Caco-2 (cell line): ENCODE measurements around the gene TMEM117. TPM values are rescaled to one million over a fixed set of nuclear protein-coding genes. Genes with fewer than 3 reads are reported as not detected.

Source experiments
- BruUV-seq: library from RNA; stranded (reverse); fragments of 400-500 nt; replicated peaks from 2 replicates; lab custom pipeline; 2021; lab: Mats Ljungman, UMichigan
- CTCF ChIA-PET: fragments of 300-600 bp; sonication (Branson Sonifier 250); formaldehyde crosslinking; loops from one replicate; lab custom pipeline; 2022; ENCODE audit warnings: antibody characterized with exemption; lab: Charles Lee
- POLR2A ChIA-PET: fragments of 300-600 bp; sonication (Branson Sonifier 250); formaldehyde crosslinking; loops from one replicate; lab custom pipeline; 2022; ENCODE audit warnings: antibody characterized with exemption; lab: Charles Lee
- DNase-seq, 2 experiments: peaks; one replicate each; pipeline versions ENCODE4 v3.0.0 to v3.0.0-alpha.2; 2020 to 2022
- H3K27me3 ChIP-seq: replicated peaks from 2 replicates; pipeline ENCODE4 v1.6.0; 2011; ENCODE audit warnings: low read length; ENCODE audit not compliant: control insufficient read depth, insufficient read depth
- H3K36me3 ChIP-seq: 2 replicates; pipeline ENCODE4 v1.5.1; 2011; ENCODE audit warnings: low read length; ENCODE audit not compliant: control insufficient read depth, insufficient read depth
- H3K4me1 ChIP-seq: fragments of 250-450 bp; sonication (Bioruptor Pico); 2 replicates; pipeline ENCODE4 v1.5.1; 2020; ENCODE audit warnings: mild to moderate bottlenecking
- H3K4me3 ChIP-seq: 2 replicates; pipeline ENCODE4 v1.5.1; 2011; ENCODE audit warnings: low read depth, mild to moderate bottlenecking, control low read depth, low read length
- H3K9me3 ChIP-seq: fragments of 250-450 bp; sonication (Bioruptor Pico); 2 replicates; pipeline ENCODE4 v1.5.1; 2020; ENCODE audit warnings: mild to moderate bottlenecking, moderate library complexity
- H3K27ac Mint-ChIP-seq: one replicate; pipeline ENCODE4 v1.8.0; 2022; ENCODE audit warnings: mixed read lengths; ENCODE audit not compliant: unreplicated experiment
- H3K27me3 Mint-ChIP-seq: one replicate; pipeline ENCODE4 v1.8.0; 2022; ENCODE audit warnings: mixed read lengths; ENCODE audit not compliant: insufficient read depth, unreplicated experiment
- H3K36me3 Mint-ChIP-seq: one replicate; pipeline ENCODE4 v1.8.0; 2022; ENCODE audit warnings: mild to moderate bottlenecking, mixed read lengths; ENCODE audit not compliant: insufficient read depth, unreplicated experiment
- H3K4me1 Mint-ChIP-seq: one replicate; pipeline ENCODE4 v1.8.0; 2022; ENCODE audit warnings: low read depth, mixed read lengths; ENCODE audit not compliant: unreplicated experiment
- H3K4me3 Mint-ChIP-seq: one replicate; pipeline ENCODE4 v1.8.0; 2022; ENCODE audit warnings: mild to moderate bottlenecking, moderate library complexity, mixed read lengths; ENCODE audit not compliant: unreplicated experiment
- H3K9me3 Mint-ChIP-seq: one replicate; pipeline ENCODE4 v1.8.0; 2022; ENCODE audit warnings: mixed read lengths; ENCODE audit not compliant: unreplicated experiment
- intact Hi-C: fragments of 100-400 bp; cut with micrococcal nuclease; formaldehyde crosslinking; loops from one replicate; pipeline ENCODE4 v1.10.0; 2022; ENCODE audit not compliant: unreplicated experiment
- total RNA-seq: library from RNA; stranded (reverse); gene quantifications from 2 replicates; pipeline ENCODE4 v1.2.3, GENCODE V29; 2022
- TF ChIP-seq, protein P1 (sequence below), 2 experiments: fragments of 200-600 bp in 1 of 2; IDR thresholded peaks; 1 replicate in 1 of 2; 2 replicates in 1 of 2; pipeline versions ENCODE4 v1.5.1 to v1.8.0; 2011 to 2022; ENCODE audit warnings: antibody characterized with exemption in 1 of 2, control low read depth in 1 of 2, inconsistent platforms in 1 of 2, low read depth in 1 of 2, low read length in 1 of 2, mild to moderate bottlenecking in 1 of 2, moderate library complexity in 1 of 2; ENCODE audit not compliant: insufficient read depth in 1 of 2, severe bottlenecking in 1 of 2, unreplicated experiment in 1 of 2

The TMEM117 gene
- total RNA-seq, 1 experiment from 2014 or later = 34.1 TPM

GRCh38 chr12:44358636-44359035 lies 522.8 kb downstream of the TMEM117 start:
- Mint-ChIP-seq H3K9me3 (peaks cover 8% of the 10 kb centered on the region), H3K27ac (no peak overlapping the region), H3K4me3 (no peak overlapping the region), H3K36me3 (no peaks in the 10 kb centered on the region), H3K4me1 (no peaks in the 10 kb centered on the region), H3K27me3 (no peaks in the 10 kb centered on the region)
- no peaks in the 10 kb centered on the region for H3K36me3 ChIP-seq
- POLR2A ChIA-PET = no interaction called here
- H3K4me1 ChIP-seq = no peaks in the 10 kb centered on the region
- no TSS peak for BruUV-seq
- intact Hi-C loops = no loop called here
- H3K27me3 ChIP-seq = no peaks in the 10 kb centered on the region
- H3K4me3 ChIP-seq = no peak overlapping the region
- TF ChIP-seq, protein P1, sequence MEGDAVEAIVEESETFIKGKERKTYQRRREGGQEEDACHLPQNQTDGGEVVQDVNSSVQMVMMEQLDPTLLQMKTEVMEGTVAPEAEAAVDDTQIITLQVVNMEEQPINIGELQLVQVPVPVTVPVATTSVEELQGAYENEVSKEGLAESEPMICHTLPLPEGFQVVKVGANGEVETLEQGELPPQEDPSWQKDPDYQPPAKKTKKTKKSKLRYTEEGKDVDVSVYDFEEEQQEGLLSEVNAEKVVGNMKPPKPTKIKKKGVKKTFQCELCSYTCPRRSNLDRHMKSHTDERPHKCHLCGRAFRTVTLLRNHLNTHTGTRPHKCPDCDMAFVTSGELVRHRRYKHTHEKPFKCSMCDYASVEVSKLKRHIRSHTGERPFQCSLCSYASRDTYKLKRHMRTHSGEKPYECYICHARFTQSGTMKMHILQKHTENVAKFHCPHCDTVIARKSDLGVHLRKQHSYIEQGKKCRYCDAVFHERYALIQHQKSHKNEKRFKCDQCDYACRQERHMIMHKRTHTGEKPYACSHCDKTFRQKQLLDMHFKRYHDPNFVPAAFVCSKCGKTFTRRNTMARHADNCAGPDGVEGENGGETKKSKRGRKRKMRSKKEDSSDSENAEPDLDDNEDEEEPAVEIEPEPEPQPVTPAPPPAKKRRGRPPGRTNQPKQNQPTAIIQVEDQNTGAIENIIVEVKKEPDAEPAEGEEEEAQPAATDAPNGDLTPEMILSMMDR (IDR thresholded peaks at IDR 0.05; ENCODE audit: insufficient read depth in 1 of 2, low read depth in 1 of 2, low read length in 1 of 2, severe bottlenecking in 1 of 2, unreplicated experiment in 1 of 2) = no peak
- DNase-seq = no peak
- CTCF ChIA-PET = no interaction called here
- no peaks in the 10 kb centered on the region for H3K9me3 ChIP-seq

DNA sequence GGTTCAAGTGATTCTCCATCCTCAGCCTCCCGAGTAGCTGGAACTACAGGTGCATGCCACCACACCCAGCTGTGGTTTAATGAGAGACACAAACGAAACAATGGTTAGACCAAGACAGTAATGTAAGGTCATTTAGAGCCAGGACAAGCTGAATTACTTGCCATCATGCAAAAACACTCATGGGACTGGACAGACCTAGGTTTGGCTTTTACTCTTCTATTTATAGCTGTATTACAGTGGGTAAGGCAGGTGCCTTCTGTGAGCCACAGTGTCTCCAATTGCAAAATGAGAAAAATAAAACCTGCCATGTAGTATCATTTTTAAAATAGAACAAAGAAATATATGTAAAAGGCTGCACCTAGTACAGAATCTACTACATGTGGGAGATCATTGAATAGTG lies 527.1 kb downstream of the TMEM117 start:
- Mint-ChIP-seq H3K27ac (no peak overlapping the region), H3K36me3 (no peaks in the 10 kb centered on the region), H3K9me3 (no peaks in the 10 kb centered on the region), H3K4me3 (no peak overlapping the region), H3K4me1 (peaks cover 12% of the 10 kb centered on the region), H3K27me3 (no peaks in the 10 kb centered on the region)
- intact Hi-C loops = no loop called here
- H3K27me3 ChIP-seq = no peaks in the 10 kb centered on the region
- no peaks in the 10 kb centered on the region for H3K9me3 ChIP-seq
- ChIA-PET POLR2A (no interaction called here), CTCF (no interaction called here)
- DNase-seq = no peak
- TF ChIP-seq, protein P1 (IDR thresholded peaks at IDR 0.05; ENCODE audit: insufficient read depth in 1 of 2, low read depth in 1 of 2, low read length in 1 of 2, severe bottlenecking in 1 of 2, unreplicated experiment in 1 of 2) = no peak
- no peaks in the 10 kb centered on the region; the same call in 1 of the 2 replicates for H3K4me1 ChIP-seq
- BruUV-seq = no TSS peak
- H3K4me3 ChIP-seq = no peak overlapping the region
- no peaks in the 10 kb centered on the region for H3K36me3 ChIP-seq

GRCh38 chr12:44367136-44367535 lies 531.3 kb downstream of the TMEM117 start:
- no TSS peak for BruUV-seq
- ChIA-PET CTCF (no interaction called here), POLR2A (no interaction called here)
- Histone ChIP-seq H3K4me1 (no peaks in the 10 kb centered on the region; the same call in none of the 2 replicates), H3K4me3 (no peak overlapping the region), H3K36me3 (no peaks in the 10 kb centered on the region), H3K27me3 (no peaks in the 10 kb centered on the region), H3K9me3 (no peaks in the 10 kb centered on the region)
- Mint-ChIP-seq H3K4me3 (no peak overlapping the region), H3K27me3 (no peaks in the 10 kb centered on the region), H3K9me3 (no peaks in the 10 kb centered on the region), H3K27ac (no peak overlapping the region), H3K36me3 (no peaks in the 10 kb centered on the region), H3K4me1 (peaks cover 32% of the 10 kb centered on the region)
- TF ChIP-seq, protein P1 (IDR thresholded peaks at IDR 0.05; ENCODE audit: insufficient read depth in 1 of 2, low read depth in 1 of 2, low read length in 1 of 2, severe bottlenecking in 1 of 2, unreplicated experiment in 1 of 2) = no peak
- no peak for DNase-seq
- intact Hi-C loops = no loop called here
